Measurements from ENCODE around the gene KCND2.

Gene KCND2

GRCh38 chr7:120456699-120457098 lies 183.7 kb downstream of the KCND2 start:
- H3K4me3 ChIP-seq (ENCODE audit: low read length): no peak overlapping the region
- no peaks in the 10 kb centered on the region for H3K27me3 ChIP-seq (replicated peaks; ENCODE audit: control insufficient read depth, insufficient read depth, low read length)

GRCh38 chr7:120460949-120461348 lies 188.0 kb downstream of the KCND2 start:
- peaks cover 5% of the 10 kb centered on the region for H3K9me3 ChIP-seq (ENCODE audit: control insufficient read depth, low read length)
- no peak overlapping the region for H3K9ac ChIP-seq (ENCODE audit: low read length)
- H3K4me3 ChIP-seq (ENCODE audit: low read length): no peak overlapping the region
- H3K27me3 ChIP-seq (replicated peaks; ENCODE audit: control insufficient read depth, insufficient read depth, low read length): no peaks in the 10 kb centered on the region
- no peak for DNase-seq (ENCODE audit: low read depth)
- H3K36me3 ChIP-seq (ENCODE audit: control insufficient read depth, insufficient read depth, low read length, severe bottlenecking): no peaks in the 10 kb centered on the region
- peaks cover 16% of the 10 kb centered on the region for H3K4me1 ChIP-seq (ENCODE audit: control insufficient read depth, insufficient read depth, low read length)

More at GRCh38 chr7:120456699-120457098, 183.7 kb downstream of the KCND2 start:
- H3K9me3 ChIP-seq (ENCODE audit: control insufficient read depth, low read length): peaks cover 5% of the 10 kb centered on the region
- peaks cover 6% of the 10 kb centered on the region for H3K4me1 ChIP-seq (ENCODE audit: control insufficient read depth, insufficient read depth, low read length)
- H3K36me3 ChIP-seq (ENCODE audit: control insufficient read depth, insufficient read depth, low read length, severe bottlenecking): no peaks in the 10 kb centered on the region
- no peak overlapping the region for H3K9ac ChIP-seq (ENCODE audit: low read length)
- no peak for DNase-seq (ENCODE audit: low read depth)

- Histone ChIP-seq H3K36me3 (ENCODE audit: control insufficient read depth, insufficient read depth, low read length, severe bottlenecking) (no peaks in the 10 kb centered on the region), H3K27me3 (replicated peaks; ENCODE audit: control insufficient read depth, insufficient read depth, low read length) (no peaks in the 10 kb centered on the region), H3K4me3 (ENCODE audit: low read length) (no peak overlapping the region), H3K9ac (ENCODE audit: low read length) (no peak overlapping the region), H3K4me1 (ENCODE audit: control insufficient read depth, insufficient read depth, low read length) (peaks cover 16% of the 10 kb centered on the region), H3K9me3 (ENCODE audit: control insufficient read depth, low read length) (no peaks in the 10 kb centered on the region)
- peak; percentile 3 for DNase-seq (ENCODE audit: low read depth)
Measured at GRCh38 chr7:120462991-120463390, 190.0 kb downstream of the KCND2 start.

GRCh38 chr7:120464104-120464503 lies 191.1 kb downstream of the KCND2 start:
- Histone ChIP-seq H3K4me1 (ENCODE audit: control insufficient read depth, insufficient read depth, low read length) (peaks cover 18% of the 10 kb centered on the region), H3K36me3 (ENCODE audit: control insufficient read depth, insufficient read depth, low read length, severe bottlenecking) (no peaks in the 10 kb centered on the region), H3K4me3 (ENCODE audit: low read length) (no peak overlapping the region), H3K9ac (ENCODE audit: low read length) (no peak overlapping the region), H3K27me3 (replicated peaks; ENCODE audit: control insufficient read depth, insufficient read depth, low read length) (no peaks in the 10 kb centered on the region), H3K9me3 (ENCODE audit: control insufficient read depth, low read length) (no peaks in the 10 kb centered on the region)
- no peak for DNase-seq (ENCODE audit: low read depth)

GRCh38 chr7:120467676-120468075 lies 194.7 kb downstream of the KCND2 start:
- no peaks in the 10 kb centered on the region for H3K27me3 ChIP-seq (replicated peaks; ENCODE audit: control insufficient read depth, insufficient read depth, low read length)

GRCh38 chr7:120468611-120469010 lies 195.6 kb downstream of the KCND2 start:
- H3K4me1 ChIP-seq (ENCODE audit: control insufficient read depth, insufficient read depth, low read length): peaks cover 3% of the 10 kb centered on the region
- no peaks in the 10 kb centered on the region for H3K9me3 ChIP-seq (ENCODE audit: control insufficient read depth, low read length)
- no peak overlapping the region for H3K9ac ChIP-seq (ENCODE audit: low read length)
- no peak for DNase-seq (ENCODE audit: low read depth)
- no peaks in the 10 kb centered on the region for H3K36me3 ChIP-seq (ENCODE audit: control insufficient read depth, insufficient read depth, low read length, severe bottlenecking)
- no peak overlapping the region for H3K4me3 ChIP-seq (ENCODE audit: low read length)
- no peaks in the 10 kb centered on the region for H3K27me3 ChIP-seq (replicated peaks; ENCODE audit: control insufficient read depth, insufficient read depth, low read length)

More at GRCh38 chr7:120467676-120468075, 194.7 kb downstream of the KCND2 start:
- Histone ChIP-seq H3K9ac (ENCODE audit: low read length) (no peak overlapping the region), H3K4me1 (ENCODE audit: control insufficient read depth, insufficient read depth, low read length) (peaks cover 11% of the 10 kb centered on the region), H3K36me3 (ENCODE audit: control insufficient read depth, insufficient read depth, low read length, severe bottlenecking) (no peaks in the 10 kb centered on the region), H3K9me3 (ENCODE audit: control insufficient read depth, low read length) (no peaks in the 10 kb centered on the region), H3K4me3 (ENCODE audit: low read length) (no peak overlapping the region)
- DNase-seq (ENCODE audit: low read depth): no peak

- H3K4me1 ChIP-seq (ENCODE audit: control insufficient read depth, insufficient read depth, low read length): peaks cover 2% of the 10 kb centered on the region
- H3K9ac ChIP-seq (ENCODE audit: low read length): no peak overlapping the region
- H3K27me3 ChIP-seq (replicated peaks; ENCODE audit: control insufficient read depth, insufficient read depth, low read length): no peaks in the 10 kb centered on the region
- no peaks in the 10 kb centered on the region for H3K9me3 ChIP-seq (ENCODE audit: control insufficient read depth, low read length)
- DNase-seq (ENCODE audit: low read depth): no peak
- no peak overlapping the region for H3K4me3 ChIP-seq (ENCODE audit: low read length)
- no peaks in the 10 kb centered on the region for H3K36me3 ChIP-seq (ENCODE audit: control insufficient read depth, insufficient read depth, low read length, severe bottlenecking)
Measured at GRCh38 chr7:120472892-120473291, 199.9 kb downstream of the KCND2 start.

- no peaks in the 10 kb centered on the region for H3K36me3 ChIP-seq (ENCODE audit: control insufficient read depth, insufficient read depth, low read length, severe bottlenecking)
- peaks cover 2% of the 10 kb centered on the region for H3K4me1 ChIP-seq (ENCODE audit: control insufficient read depth, insufficient read depth, low read length)
- no peak for DNase-seq (ENCODE audit: low read depth)
- no peak overlapping the region for H3K4me3 ChIP-seq (ENCODE audit: low read length)
- no peaks in the 10 kb centered on the region for H3K27me3 ChIP-seq (replicated peaks; ENCODE audit: control insufficient read depth, insufficient read depth, low read length)
- no peaks in the 10 kb centered on the region for H3K9me3 ChIP-seq (ENCODE audit: control insufficient read depth, low read length)
- H3K9ac ChIP-seq (ENCODE audit: low read length): no peak overlapping the region
Measured at GRCh38 chr7:120473352-120473751, 200.4 kb downstream of the KCND2 start.

GRCh38 chr7:120475994-120476393 lies 203.0 kb downstream of the KCND2 start:
- Histone ChIP-seq H3K27me3 (replicated peaks; ENCODE audit: control insufficient read depth, insufficient read depth, low read length) (no peaks in the 10 kb centered on the region), H3K9me3 (ENCODE audit: control insufficient read depth, low read length) (no peaks in the 10 kb centered on the region), H3K36me3 (ENCODE audit: control insufficient read depth, insufficient read depth, low read length, severe bottlenecking) (no peaks in the 10 kb centered on the region), H3K4me3 (ENCODE audit: low read length) (no peak overlapping the region), H3K9ac (ENCODE audit: low read length) (no peak overlapping the region), H3K4me1 (ENCODE audit: control insufficient read depth, insufficient read depth, low read length) (no peaks in the 10 kb centered on the region)
- no peak for DNase-seq (ENCODE audit: low read depth)

GRCh38 chr7:120480472-120480871 lies 207.5 kb downstream of the KCND2 start:
- H3K36me3 ChIP-seq (ENCODE audit: control insufficient read depth, insufficient read depth, low read length, severe bottlenecking): no peaks in the 10 kb centered on the region
- no peak for DNase-seq (ENCODE audit: low read depth)

GRCh38 chr7:120480930-120481329 lies 208.0 kb downstream of the KCND2 start:
- no peak for DNase-seq (ENCODE audit: low read depth)
- Histone ChIP-seq H3K27me3 (replicated peaks; ENCODE audit: control insufficient read depth, insufficient read depth, low read length) (no peaks in the 10 kb centered on the region), H3K9ac (ENCODE audit: low read length) (no peak overlapping the region), H3K4me3 (ENCODE audit: low read length) (no peak overlapping the region), H3K9me3 (ENCODE audit: control insufficient read depth, low read length) (no peaks in the 10 kb centered on the region), H3K36me3 (ENCODE audit: control insufficient read depth, insufficient read depth, low read length, severe bottlenecking) (no peaks in the 10 kb centered on the region), H3K4me1 (ENCODE audit: control insufficient read depth, insufficient read depth, low read length) (no peaks in the 10 kb centered on the region)

More at GRCh38 chr7:120480472-120480871, 207.5 kb downstream of the KCND2 start:
- Histone ChIP-seq H3K9me3 (ENCODE audit: control insufficient read depth, low read length) (no peaks in the 10 kb centered on the region), H3K4me3 (ENCODE audit: low read length) (no peak overlapping the region), H3K9ac (ENCODE audit: low read length) (no peak overlapping the region), H3K4me1 (ENCODE audit: control insufficient read depth, insufficient read depth, low read length) (no peaks in the 10 kb centered on the region), H3K27me3 (replicated peaks; ENCODE audit: control insufficient read depth, insufficient read depth, low read length) (no peaks in the 10 kb centered on the region)

GRCh38 chr7:120486164-120486563 lies 213.2 kb downstream of the KCND2 start:
- Histone ChIP-seq H3K36me3 (ENCODE audit: control insufficient read depth, insufficient read depth, low read length, severe bottlenecking) (no peaks in the 10 kb centered on the region), H3K4me1 (ENCODE audit: control insufficient read depth, insufficient read depth, low read length) (no peaks in the 10 kb centered on the region), H3K27me3 (replicated peaks; ENCODE audit: control insufficient read depth, insufficient read depth, low read length) (no peaks in the 10 kb centered on the region), H3K9me3 (ENCODE audit: control insufficient read depth, low read length) (no peaks in the 10 kb centered on the region), H3K4me3 (ENCODE audit: low read length) (no peak overlapping the region), H3K9ac (ENCODE audit: low read length) (no peak overlapping the region)
- DNase-seq (ENCODE audit: low read depth): no peak

Data from adipocyte (in vitro differentiated cells).